Measurements from ENCODE around the gene ELOVL4.

DNA sequence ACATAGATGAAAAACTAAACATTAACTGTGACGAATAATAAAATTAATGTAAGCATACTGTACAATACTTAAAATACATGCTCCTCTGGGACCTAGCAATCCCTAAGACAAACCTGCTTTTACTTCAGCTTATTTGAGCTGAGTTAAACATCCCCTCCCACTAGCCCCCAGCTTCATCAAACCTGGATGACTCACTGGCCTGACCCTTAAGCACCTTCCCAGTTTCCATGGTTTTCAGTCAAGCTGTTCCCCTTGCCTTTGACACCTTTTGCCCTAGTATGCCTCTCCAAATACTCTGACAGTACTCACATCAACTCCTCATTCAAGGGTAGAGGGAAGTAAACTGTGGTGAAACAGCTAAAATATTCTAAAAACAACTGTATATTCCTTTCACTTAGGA is 4.2 kb downstream of the ELOVL4 start:
- TF ChIP-seq BHLHE40 (IDR thresholded peaks at IDR 0.05; ENCODE audit: low read depth, low read length) (no peak), POLR2A (IDR thresholded peaks at IDR 0.05; ENCODE audit: low read depth, low read length) (no peak), RAD21 (IDR thresholded peaks at IDR 0.05; ENCODE audit: low read length) (no peak), FOS (IDR thresholded peaks at IDR 0.05; ENCODE audit: low read depth, low read length) (no peak), SMC3 (IDR thresholded peaks at IDR 0.05; ENCODE audit: low read depth, low read length) (no peak), RFX5 (IDR thresholded peaks at IDR 0.05; ENCODE audit: low read depth, low read length) (no peak), CEBPB (IDR thresholded peaks at IDR 0.05; ENCODE audit: low read depth, low read length) (no peak), MXI1 (IDR thresholded peaks at IDR 0.05; ENCODE audit: borderline replicate concordance, low read depth, low read length) (no peak), RCOR1 (IDR thresholded peaks at IDR 0.05; ENCODE audit: insufficient replicate concordance, low read length) (no peak)
- TF ChIP-seq, protein P1, sequence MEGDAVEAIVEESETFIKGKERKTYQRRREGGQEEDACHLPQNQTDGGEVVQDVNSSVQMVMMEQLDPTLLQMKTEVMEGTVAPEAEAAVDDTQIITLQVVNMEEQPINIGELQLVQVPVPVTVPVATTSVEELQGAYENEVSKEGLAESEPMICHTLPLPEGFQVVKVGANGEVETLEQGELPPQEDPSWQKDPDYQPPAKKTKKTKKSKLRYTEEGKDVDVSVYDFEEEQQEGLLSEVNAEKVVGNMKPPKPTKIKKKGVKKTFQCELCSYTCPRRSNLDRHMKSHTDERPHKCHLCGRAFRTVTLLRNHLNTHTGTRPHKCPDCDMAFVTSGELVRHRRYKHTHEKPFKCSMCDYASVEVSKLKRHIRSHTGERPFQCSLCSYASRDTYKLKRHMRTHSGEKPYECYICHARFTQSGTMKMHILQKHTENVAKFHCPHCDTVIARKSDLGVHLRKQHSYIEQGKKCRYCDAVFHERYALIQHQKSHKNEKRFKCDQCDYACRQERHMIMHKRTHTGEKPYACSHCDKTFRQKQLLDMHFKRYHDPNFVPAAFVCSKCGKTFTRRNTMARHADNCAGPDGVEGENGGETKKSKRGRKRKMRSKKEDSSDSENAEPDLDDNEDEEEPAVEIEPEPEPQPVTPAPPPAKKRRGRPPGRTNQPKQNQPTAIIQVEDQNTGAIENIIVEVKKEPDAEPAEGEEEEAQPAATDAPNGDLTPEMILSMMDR (conservative IDR thresholded peaks at IDR 0.05; ENCODE audit: low read depth, low read length): no peak
- TF ChIP-seq, protein P2, sequence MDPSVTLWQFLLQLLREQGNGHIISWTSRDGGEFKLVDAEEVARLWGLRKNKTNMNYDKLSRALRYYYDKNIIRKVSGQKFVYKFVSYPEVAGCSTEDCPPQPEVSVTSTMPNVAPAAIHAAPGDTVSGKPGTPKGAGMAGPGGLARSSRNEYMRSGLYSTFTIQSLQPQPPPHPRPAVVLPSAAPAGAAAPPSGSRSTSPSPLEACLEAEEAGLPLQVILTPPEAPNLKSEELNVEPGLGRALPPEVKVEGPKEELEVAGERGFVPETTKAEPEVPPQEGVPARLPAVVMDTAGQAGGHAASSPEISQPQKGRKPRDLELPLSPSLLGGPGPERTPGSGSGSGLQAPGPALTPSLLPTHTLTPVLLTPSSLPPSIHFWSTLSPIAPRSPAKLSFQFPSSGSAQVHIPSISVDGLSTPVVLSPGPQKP (IDR thresholded peaks at IDR 0.05; ENCODE audit: borderline replicate concordance, low read depth, low read length): no peak

Measured in IMR-90 (cell line).